Progenitor cell of endocrine pancreas (in vitro differentiated cells): Measurements from ENCODE around the gene SI. TPM values are rescaled to one million over a fixed set of nuclear protein-coding genes. Genes with fewer than 3 reads are reported as not detected.

Experiments
- DNase-seq: peaks from one replicate; pipeline ENCODE4 v3.0.0; 2021; ENCODE audit warnings: low spot score; ENCODE audit not compliant: unreplicated experiment
- H3K27ac Mint-ChIP-seq: 2 replicates; pipeline ENCODE4 v1.8.0; 2021; ENCODE audit warnings: mild to moderate bottlenecking, moderate library complexity, mixed read lengths
- H3K27me3 Mint-ChIP-seq: 2 replicates; pipeline ENCODE4 v1.8.0; 2021; ENCODE audit warnings: mixed read lengths
- H3K36me3 Mint-ChIP-seq: 2 replicates; pipeline ENCODE4 v1.8.0; 2022; ENCODE audit warnings: mixed read lengths; ENCODE audit not compliant: insufficient read depth
- H3K4me1 Mint-ChIP-seq: 2 replicates; pipeline ENCODE4 v1.8.0; 2021; ENCODE audit warnings: low read depth, mixed read lengths
- H3K4me3 Mint-ChIP-seq: 2 replicates; pipeline ENCODE4 v1.8.0; 2021; ENCODE audit warnings: low read depth, mild to moderate bottlenecking, moderate library complexity, mixed read lengths
- H3K9me3 Mint-ChIP-seq: 2 replicates; pipeline ENCODE4 v1.8.0; 2021; ENCODE audit warnings: low read depth, mixed read lengths
- CTCF ChIP-seq: fragments of 200-600 bp; sonication (generic); IDR thresholded peaks from one replicate; pipeline ENCODE4 v1.5.0; 2021; ENCODE audit warnings: antibody characterized with exemption, mild to moderate bottlenecking; ENCODE audit not compliant: unreplicated experiment
- total RNA-seq: library from RNA; stranded (reverse); gene quantifications from 2 replicates; pipeline ENCODE4 v1.2.1, GENCODE V29; 2021

Gene SI
- total RNA-seq, 1 donor from 2014 or later = 2.0 TPM

GRCh38 chr3:165081183-165081582 lies 2.9 kb upstream of the SI start:
- TF ChIP-seq CTCF = no peak
- no peaks in the 10 kb centered on the region for H3K36me3 Mint-ChIP-seq
- H3K4me1 Mint-ChIP-seq = no peaks in the 10 kb centered on the region
- DNase-seq = no peak
- no peak overlapping the region for H3K27ac Mint-ChIP-seq
- no peaks in the 10 kb centered on the region for H3K27me3 Mint-ChIP-seq
- no peaks in the 10 kb centered on the region for H3K9me3 Mint-ChIP-seq
- H3K4me3 Mint-ChIP-seq = no peak overlapping the region

- Mint-ChIP-seq H3K27ac (no peak overlapping the region), H3K4me1 (no peaks in the 10 kb centered on the region), H3K9me3 (no peaks in the 10 kb centered on the region), H3K4me3 (no peak overlapping the region), H3K27me3 (no peaks in the 10 kb centered on the region), H3K36me3 (no peaks in the 10 kb centered on the region)
- DNase-seq = no peak
- no peak for TF ChIP-seq CTCF
Measured at GRCh38 chr3:165075695-165076094, 2.6 kb downstream of the SI start.

GRCh38 chr3:165070682-165071081 lies 7.6 kb downstream of the SI start:
- no peaks in the 10 kb centered on the region for H3K4me1 Mint-ChIP-seq
- H3K27ac Mint-ChIP-seq = no peak overlapping the region
- DNase-seq = no peak
- H3K4me3 Mint-ChIP-seq = no peak overlapping the region
- H3K36me3 Mint-ChIP-seq = no peaks in the 10 kb centered on the region
- TF ChIP-seq CTCF = no peak
- H3K9me3 Mint-ChIP-seq = no peaks in the 10 kb centered on the region
- H3K27me3 Mint-ChIP-seq = no peaks in the 10 kb centered on the region

- Mint-ChIP-seq H3K36me3 (no peaks in the 10 kb centered on the region), H3K4me3 (no peak overlapping the region), H3K4me1 (no peaks in the 10 kb centered on the region), H3K9me3 (no peaks in the 10 kb centered on the region), H3K27ac (no peak overlapping the region), H3K27me3 (no peaks in the 10 kb centered on the region)
- DNase-seq = no peak
- no peak for TF ChIP-seq CTCF
Measured at GRCh38 chr3:165056510-165056909, 21.8 kb downstream of the SI start.

- no peaks in the 10 kb centered on the region for H3K4me1 Mint-ChIP-seq
- H3K27me3 Mint-ChIP-seq = no peaks in the 10 kb centered on the region
- no peak for TF ChIP-seq CTCF
- no peak overlapping the region for H3K4me3 Mint-ChIP-seq
- H3K36me3 Mint-ChIP-seq = no peaks in the 10 kb centered on the region
- H3K27ac Mint-ChIP-seq = no peak overlapping the region
- DNase-seq = no peak
- H3K9me3 Mint-ChIP-seq = no peaks in the 10 kb centered on the region
Measured at GRCh38 chr3:165040186-165040585, 38.1 kb downstream of the SI start.
